ENCODE data around the gene TMPRSS4.

TMPRSS4 gene

DNA sequence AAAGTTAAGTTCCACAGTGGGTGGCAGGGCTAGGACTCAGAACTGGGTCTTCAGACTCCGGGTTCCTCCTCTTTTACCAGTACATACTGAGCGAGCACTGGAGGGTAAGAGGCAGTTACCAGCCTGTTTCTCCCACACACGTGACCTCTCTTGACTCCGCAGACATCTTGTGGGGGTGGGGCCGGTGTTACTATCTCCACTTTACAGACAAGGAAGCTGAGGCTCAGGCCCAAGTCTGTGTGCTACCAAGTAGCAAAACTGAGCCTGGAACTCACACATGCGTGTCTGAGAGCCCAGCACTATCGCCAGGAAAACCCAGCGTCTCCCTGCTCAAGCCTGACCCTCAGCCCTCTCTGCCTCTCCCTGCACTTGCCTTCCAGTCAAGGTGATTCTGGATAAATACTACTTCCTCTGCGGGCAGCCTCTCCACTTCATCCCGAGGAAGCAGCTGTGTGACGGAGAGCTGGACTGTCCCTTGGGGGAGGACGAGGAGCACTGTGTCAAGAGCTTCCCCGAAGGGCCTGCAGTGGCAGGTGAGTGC lies 25.9 kb downstream of the TMPRSS4 start:
- DNase-seq (ENCODE audit: low read depth in 3 of 3, low spot score in 1 of 3): no peak

DNA sequence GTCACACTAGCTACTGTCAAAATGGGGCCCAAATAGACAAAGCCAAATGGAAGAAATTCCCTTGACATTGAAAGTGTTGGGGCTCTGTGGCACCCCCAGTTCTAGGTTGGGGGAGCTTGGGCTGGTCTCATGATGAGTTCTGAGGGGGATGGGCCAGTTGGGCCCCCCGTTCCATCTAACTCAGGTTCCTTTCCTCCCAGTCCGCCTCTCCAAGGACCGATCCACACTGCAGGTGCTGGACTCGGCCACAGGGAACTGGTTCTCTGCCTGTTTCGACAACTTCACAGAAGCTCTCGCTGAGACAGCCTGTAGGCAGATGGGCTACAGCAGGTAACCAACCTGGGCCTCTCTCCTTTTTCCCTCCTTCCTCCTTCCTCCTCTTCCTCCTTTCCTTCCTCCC lies 27.6 kb downstream of the TMPRSS4 start:
- DNase-seq (ENCODE audit: low read depth in 3 of 3, low spot score in 1 of 3): no peak

GRCh38 chr11:118105657-118106305 lies 28.9 kb downstream of the TMPRSS4 start:
- DNase-seq (ENCODE audit: low read depth in 3 of 3, low spot score in 1 of 3): no peak

- no peak for DNase-seq (ENCODE audit: low read depth in 3 of 3, low spot score in 1 of 3)
Measured at GRCh38 chr11:118106789-118107335, 30.0 kb downstream of the TMPRSS4 start.

DNA sequence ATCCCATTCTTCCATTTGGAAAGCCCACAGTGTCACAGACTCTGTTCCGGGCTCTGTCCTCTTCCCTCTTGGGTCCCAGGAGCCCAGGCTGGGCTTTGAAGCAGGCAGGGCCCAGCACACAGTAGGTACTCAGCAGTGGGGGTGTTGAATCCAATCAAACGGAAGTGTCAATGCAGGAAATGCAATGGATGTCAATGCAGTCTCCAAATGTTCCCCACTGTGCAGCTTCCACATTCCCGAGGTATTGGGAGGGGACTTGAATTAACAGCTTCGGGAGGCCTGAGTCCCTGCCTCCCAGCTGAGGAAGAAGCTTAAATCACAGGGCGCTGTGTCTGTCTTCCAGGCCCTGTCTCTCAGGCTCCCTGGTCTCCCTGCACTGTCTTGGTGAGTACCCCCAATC lies 31.6 kb downstream of the TMPRSS4 start:
- DNase-seq (ENCODE audit: low read depth in 3 of 3, low spot score in 1 of 3): no peak

DNA sequence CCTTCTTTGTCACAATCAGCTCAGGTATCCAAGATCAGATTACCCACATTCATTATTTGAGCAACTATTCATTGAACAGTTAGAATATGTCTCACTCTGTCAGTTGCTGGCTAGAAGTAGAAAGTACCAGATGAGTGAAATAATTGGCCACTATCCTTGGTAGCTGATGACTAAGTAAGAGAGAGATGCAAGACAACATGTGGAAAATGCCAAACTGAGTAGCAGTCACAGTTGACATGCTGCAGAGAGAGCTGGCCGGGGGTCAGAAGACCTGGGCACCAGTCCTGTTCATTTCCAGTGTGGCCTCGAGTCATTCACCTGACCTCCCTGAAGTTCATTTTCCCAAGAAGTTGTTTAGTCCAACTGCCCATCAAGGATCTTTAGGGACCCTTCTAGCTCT lies 32.4 kb downstream of the TMPRSS4 start:
- no peak for DNase-seq (ENCODE audit: low read depth in 3 of 3, low spot score in 1 of 3)

GRCh38 chr11:118111019-118111743 lies 34.3 kb downstream of the TMPRSS4 start:
- no peak for DNase-seq (ENCODE audit: low read depth in 3 of 3, low spot score in 1 of 3)

DNA sequence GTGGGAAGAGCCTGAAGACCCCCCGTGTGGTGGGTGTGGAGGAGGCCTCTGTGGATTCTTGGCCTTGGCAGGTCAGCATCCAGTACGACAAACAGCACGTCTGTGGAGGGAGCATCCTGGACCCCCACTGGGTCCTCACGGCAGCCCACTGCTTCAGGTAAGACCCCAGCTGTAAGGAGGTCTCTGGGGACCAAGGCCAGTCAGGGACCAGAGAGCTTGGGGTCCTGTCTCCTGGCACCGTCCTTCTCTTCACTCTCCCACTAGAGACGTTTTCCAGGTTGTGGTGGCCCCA lies 34.8 kb downstream of the TMPRSS4 start:
- DNase-seq (ENCODE audit: low read depth in 3 of 3, low spot score in 1 of 3): no peak

DNA sequence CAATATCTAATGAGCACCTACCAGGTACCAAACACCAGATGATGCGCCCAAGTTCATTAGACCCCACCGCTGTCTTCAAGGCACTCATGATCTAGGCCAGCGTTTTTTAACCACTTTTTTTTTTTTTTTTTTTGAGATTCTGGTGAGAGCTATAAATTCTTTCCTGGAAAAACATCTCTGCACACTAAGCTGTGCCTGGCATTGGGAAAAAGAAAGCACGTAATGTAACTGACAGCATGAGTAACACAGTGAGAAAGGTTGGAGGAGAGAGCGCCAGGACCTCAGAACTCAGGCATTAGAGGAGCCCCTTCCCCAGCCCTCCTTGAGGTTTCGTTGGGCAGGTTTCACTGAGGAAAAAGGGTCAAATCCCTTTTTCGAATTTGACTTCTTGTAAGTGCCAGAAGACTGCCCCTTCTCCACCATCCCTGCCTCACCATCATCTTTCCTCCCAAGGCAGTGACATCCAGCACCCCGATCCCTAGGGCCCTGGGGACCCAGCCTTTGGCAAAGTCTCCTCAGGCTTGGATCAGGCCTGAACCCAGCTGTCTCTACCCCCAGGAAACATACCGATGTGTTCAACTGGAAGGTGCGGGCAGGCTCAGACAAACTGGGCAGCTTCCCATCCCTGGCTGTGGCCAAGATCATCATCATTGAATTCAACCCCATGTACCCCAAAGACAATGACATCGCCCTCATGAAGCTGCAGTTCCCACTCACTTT lies 36.0 kb downstream of the TMPRSS4 start:
- DNase-seq (ENCODE audit: low read depth in 3 of 3, low spot score in 1 of 3): no peak

GRCh38 chr11:118114266-118114665 lies 37.4 kb downstream of the TMPRSS4 start:
- DNase-seq (ENCODE audit: low read depth in 3 of 3, low spot score in 1 of 3): no peak

DNA sequence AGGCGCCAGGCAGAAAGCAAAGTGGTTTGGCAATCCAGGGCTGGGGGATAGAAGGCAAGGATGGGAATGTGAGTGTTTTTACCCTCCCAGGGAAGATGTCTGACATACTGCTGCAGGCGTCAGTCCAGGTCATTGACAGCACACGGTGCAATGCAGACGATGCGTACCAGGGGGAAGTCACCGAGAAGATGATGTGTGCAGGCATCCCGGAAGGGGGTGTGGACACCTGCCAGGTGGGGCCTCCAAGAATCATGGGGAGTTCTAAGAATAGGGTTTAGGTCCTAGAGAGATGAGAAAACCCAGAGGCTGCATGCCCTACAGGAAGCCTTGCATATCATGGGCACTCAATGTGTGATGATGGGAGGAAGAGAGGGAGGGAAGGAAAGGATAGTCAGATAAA lies 38.2 kb downstream of the TMPRSS4 start:
- DNase-seq (ENCODE audit: low read depth in 3 of 3, low spot score in 1 of 3): no peak

GRCh38 chr11:118117790-118118601 lies 41.1 kb downstream of the TMPRSS4 start:
- DNase-seq (ENCODE audit: low read depth in 3 of 3, low spot score in 1 of 3): no peak

- no peak for DNase-seq (ENCODE audit: low read depth in 3 of 3, low spot score in 1 of 3)
Measured at GRCh38 chr11:118120793-118121192, 43.9 kb downstream of the TMPRSS4 start.

DNA sequence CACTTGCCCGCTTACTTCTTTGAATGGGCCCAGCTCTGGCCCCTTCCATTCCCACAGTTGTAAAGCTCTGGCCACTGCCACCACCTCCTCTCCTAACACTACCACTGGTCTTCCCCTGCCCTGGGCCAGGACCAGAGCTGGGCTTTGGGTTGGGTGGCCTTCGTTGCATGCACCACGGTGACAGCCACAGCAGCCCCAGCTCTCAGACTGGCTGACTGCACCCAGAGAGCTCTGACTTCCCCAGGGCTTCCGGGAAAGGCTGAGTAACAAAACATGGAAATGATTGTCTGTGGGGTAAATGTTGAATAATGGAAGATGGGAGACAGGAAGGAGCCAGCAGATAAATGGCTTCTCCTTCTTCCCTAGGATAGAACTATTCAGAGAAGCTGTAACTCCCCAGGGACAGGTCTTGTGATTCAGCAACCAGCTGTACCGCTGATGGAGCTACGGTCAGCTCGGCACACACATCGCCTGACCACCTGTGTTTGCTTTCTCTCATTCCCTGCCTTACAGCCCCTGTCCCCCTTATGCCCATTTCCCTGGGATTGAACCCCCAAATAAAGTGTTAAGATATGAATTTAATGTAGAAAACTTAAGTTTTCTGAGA lies 48.2 kb downstream of the TMPRSS4 start:
- no peak for DNase-seq (ENCODE audit: low read depth in 3 of 3, low spot score in 1 of 3)

GRCh38 chr11:118126082-118126838 lies 49.4 kb downstream of the TMPRSS4 start:
- no peak for DNase-seq (ENCODE audit: low read depth in 3 of 3, low spot score in 1 of 3)

- no peak for DNase-seq (ENCODE audit: low read depth in 3 of 3, low spot score in 1 of 3)
Measured at GRCh38 chr11:118128310-118128709, 51.4 kb downstream of the TMPRSS4 start.

DNA sequence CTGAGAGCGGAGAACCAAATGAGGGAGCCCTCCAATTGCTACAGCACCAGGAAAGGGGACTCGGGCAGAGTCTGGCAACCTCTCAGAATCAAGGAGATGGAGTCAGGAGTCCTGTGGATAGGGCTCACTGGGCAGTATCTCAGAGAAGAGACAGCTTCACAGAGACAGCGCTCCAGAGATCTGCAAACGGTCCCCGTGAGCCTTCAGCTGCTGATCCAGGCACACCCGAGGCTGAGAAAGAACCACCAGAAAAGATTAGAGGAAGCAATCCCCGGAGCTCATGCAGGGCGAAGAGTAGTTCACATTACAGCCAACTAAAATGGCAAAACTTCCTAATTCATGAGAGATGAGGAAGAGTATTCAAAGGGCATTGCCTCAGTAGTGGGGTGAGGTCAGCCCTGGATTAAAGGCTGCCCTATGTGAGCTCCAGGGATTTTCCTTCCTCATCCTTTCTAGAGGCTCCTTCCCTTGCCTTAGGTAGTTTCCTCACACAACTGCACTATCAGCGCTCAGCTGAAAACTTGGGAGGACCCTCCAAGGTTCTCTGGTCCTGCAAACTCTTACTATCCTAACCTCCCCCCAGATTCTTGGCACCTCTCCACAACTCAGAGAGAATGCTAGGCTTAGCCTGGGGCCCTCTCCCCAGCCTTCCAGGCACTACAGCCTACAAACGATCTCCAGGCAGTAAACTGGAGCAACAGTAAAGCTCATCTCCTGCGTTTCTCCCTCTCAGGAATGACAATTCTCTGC lies 52.0 kb downstream of the TMPRSS4 start:
- no peak for DNase-seq (ENCODE audit: low read depth in 3 of 3, low spot score in 1 of 3)

DNA sequence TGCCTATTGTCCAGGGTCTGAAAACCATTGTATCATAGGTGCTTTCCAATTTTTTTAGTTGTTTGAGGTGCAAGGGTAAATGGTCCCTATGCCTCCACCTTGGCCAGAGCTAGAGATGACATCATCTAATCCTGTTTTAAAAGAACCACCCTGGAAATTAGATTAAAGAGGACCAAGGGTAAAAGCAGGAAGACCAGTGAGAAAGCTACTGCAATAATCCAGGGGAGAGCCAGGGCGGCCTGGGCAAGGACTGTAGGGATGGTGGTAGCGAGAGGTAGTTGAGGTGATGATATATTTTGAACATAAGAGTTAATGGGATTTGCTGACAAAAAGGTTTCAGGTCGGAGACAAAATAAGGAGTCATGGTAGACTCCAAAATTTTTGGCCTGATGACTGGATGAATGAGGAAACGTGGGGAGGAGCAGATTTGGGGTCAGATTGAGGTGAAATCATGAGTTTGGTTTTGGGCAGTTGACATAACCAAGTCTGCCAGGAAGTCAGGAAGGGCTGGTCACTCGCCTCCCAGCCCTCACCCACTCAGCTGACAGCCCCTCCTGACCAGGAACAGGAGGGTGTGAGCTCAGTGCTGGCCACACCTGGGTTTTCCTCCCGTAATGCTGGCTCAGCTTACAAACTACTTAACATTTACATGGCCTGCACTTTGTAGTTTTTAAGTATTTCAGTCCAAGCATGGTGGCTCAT lies 52.7 kb downstream of the TMPRSS4 start:
- DNase-seq (ENCODE audit: low read depth in 3 of 3, low spot score in 1 of 3): no peak
